ENCODE measurements around the gene ADGRD2. TPM values are rescaled to one million over a fixed set of nuclear protein-coding genes. Genes with fewer than 3 reads are reported as not detected.

The ADGRD2 gene
- total RNA-seq, 1 experiment from 2014 or later, result not detected

Other genes starting within 250 kb of the ADGRD2 start
- 21.1 and 22.1 TPM in 2 replicates for gene NEK6, start 192.5 kb upstream of the ADGRD2 start, total RNA-seq (2014; rRNA removed)
- 314 and 372 TPM in 2 replicates for gene PSMB7, start 35.0 kb upstream of the ADGRD2 start, total RNA-seq (2014; rRNA removed)
- not detected in 2 replicates for gene NR5A1, start 56.9 kb downstream of the ADGRD2 start, total RNA-seq (2014; rRNA removed)

All from PC-3 (cell line).